SK-N-SH (cell line): ENCODE results near the gene PCBD1. TPM values are rescaled to one million over a fixed set of nuclear protein-coding genes. Genes with fewer than 3 reads are reported as not detected.

Source experiments
- CHD2 ChIP-seq: fragments of 150-350 bp; IDR thresholded peaks from 2 replicates; pipeline ENCODE4 v1.6.1; 2018; ENCODE audit warnings: low read length; ENCODE audit not compliant: partially characterized antibody
- CTCF ChIP-seq: fragments of 200-600 bp; sonication (generic); IDR thresholded peaks from 2 replicates; pipeline ENCODE4 v1.6.1; 2017; ENCODE audit warnings: antibody characterized with exemption, mild to moderate bottlenecking, moderate library complexity
- EZH2phosphoT487 ChIP-seq: fragments of 200-600 bp; sonication (generic); IDR thresholded peaks from 2 replicates; pipeline ENCODE4 v1.6.1; 2017; ENCODE audit warnings: low read depth, mixed run types, mild to moderate bottlenecking, antibody characterized with exemption, moderate library complexity, borderline replicate concordance
- FOSL2 ChIP-seq: IDR thresholded peaks from 2 replicates; pipeline ENCODE4 v1.4.0; 2012; ENCODE audit warnings: low read depth, mild to moderate bottlenecking, moderate library complexity, borderline replicate concordance
- FOXJ3 ChIP-seq: sonication (generic); formaldehyde crosslinking; IDR thresholded peaks from 2 replicates; pipeline ENCODE4 v1.5.1; 2020; ENCODE audit warnings: mild to moderate bottlenecking, missing genetic modification reagents
- FOXM1 ChIP-seq: IDR thresholded peaks from 2 replicates; pipeline ENCODE4 v1.4.0; 2012; ENCODE audit warnings: low read depth, mild to moderate bottlenecking
- GATA2 ChIP-seq: sonication (generic); formaldehyde crosslinking; IDR thresholded peaks from 2 replicates; pipeline ENCODE4 v1.5.0; 2020; ENCODE audit warnings: mild to moderate bottlenecking, missing genetic modification reagents
- IRF3 ChIP-seq: fragments of 150-350 bp; IDR thresholded peaks from 2 replicates; pipeline ENCODE4 v1.6.1; 2016; ENCODE audit warnings: mild to moderate bottlenecking, low read depth, low read length
- PBX3 ChIP-seq: IDR thresholded peaks from 2 replicates; pipeline ENCODE4; 2012
- POLR2AphosphoS5 ChIP-seq: IDR thresholded peaks from 2 replicates; pipeline ENCODE4 v1.6.1; 2012; ENCODE audit warnings: low read depth, low read length
- REST ChIP-seq: IDR thresholded peaks from 2 replicates; pipeline ENCODE4 v1.6.1; 2012; ENCODE audit warnings: mild to moderate bottlenecking, low read depth, low read length, moderate library complexity
- RXRA ChIP-seq: IDR thresholded peaks from 2 replicates; pipeline ENCODE4 v1.4.0; 2012; ENCODE audit warnings: low read depth, mild to moderate bottlenecking, borderline replicate concordance
- SIN3A ChIP-seq: IDR thresholded peaks from 2 replicates; pipeline ENCODE4 v1.6.1; 2012; ENCODE audit warnings: low read depth, mild to moderate bottlenecking, low read length, moderate library complexity, borderline replicate concordance
- SMC3 ChIP-seq: IDR thresholded peaks from 2 replicates; pipeline ENCODE4 v1.6.1; 2012; ENCODE audit warnings: low read depth, low read length, improper control_type of control experiment
- TCF12 ChIP-seq: IDR thresholded peaks from 2 replicates; pipeline ENCODE4 v1.4.0; 2012
- TEAD4 ChIP-seq: IDR thresholded peaks from 2 replicates; pipeline ENCODE4 v1.4.0; 2012; ENCODE audit warnings: mild to moderate bottlenecking, borderline replicate concordance; ENCODE audit not compliant: insufficient read depth
- USF1 ChIP-seq: IDR thresholded peaks from 2 replicates; pipeline ENCODE4 v1.4.0; 2012; ENCODE audit warnings: low read depth, borderline replicate concordance
- YY1 ChIP-seq: IDR thresholded peaks from 2 replicates; pipeline ENCODE4 v1.4.0; 2012; ENCODE audit warnings: low read depth, mild to moderate bottlenecking
- polyA plus RNA-seq, 3 experiments: library from polyadenylated mRNA; depleted of rRNA; stranded (reverse); fragments of >200 nt; gene quantifications; 2 replicates each; pipeline ENCODE4 v1.2.3, GENCODE V29; 2012

The PCBD1 gene
- polyA plus RNA-seq, 1 of the 3 experiments (the other 2 are of a cell fraction), result 112 TPM

- TF ChIP-seq IRF3, result no peak
- no peak for TF ChIP-seq YY1
- no peak for TF ChIP-seq PBX3
- TF ChIP-seq TEAD4, result peak; percentile 85
- no peak for TF ChIP-seq SMC3
- TF ChIP-seq POLR2AphosphoS5, result no peak
- no peak for TF ChIP-seq CTCF
- no peak for TF ChIP-seq REST
- peak; percentile 69 for TF ChIP-seq TCF12
- no peak for TF ChIP-seq CHD2
- no peak for TF ChIP-seq FOXJ3 (CRISPR knock-in tag)
- peak; percentile 93 for TF ChIP-seq RXRA
- TF ChIP-seq USF1, result no peak
- TF ChIP-seq SIN3A, result no peak
- no peak for TF ChIP-seq FOXM1
- TF ChIP-seq EZH2phosphoT487, result no peak
- TF ChIP-seq GATA2 (CRISPR knock-in tag), result no peak
- no peak for TF ChIP-seq FOSL2
- TF ChIP-seq, all 33 proteins: peak for 5
Observed at GRCh38 chr10:70849582-70850016, 38.8 kb downstream of the PCBD1 start (continued).
